IMR-90 (cell line): ENCODE data around the gene TEAD4. TPM values are rescaled to one million over a fixed set of nuclear protein-coding genes. Genes with fewer than 3 reads are reported as not detected.

Experiments
- ATAC-seq: fragments of 200-7000 bp; cut with Tn5 transposase; 2 replicates; pipeline ENCODE4 v1.9.1; 2020; ENCODE audit warnings: low read depth, mild to moderate bottlenecking, moderate library complexity
- BruUV-seq: library from RNA; stranded (reverse); fragments of 400-500 nt; replicated peaks from 2 replicates; lab custom pipeline; 2021; lab: Mats Ljungman, UMichigan
- CTCF ChIA-PET: fragments of 300-600 bp; formaldehyde crosslinking; extraction: SDS; loops from one replicate; lab custom pipeline; 2021; ENCODE audit warnings: antibody characterized with exemption; lab: Yijun Ruan, JAX
- POLR2A ChIA-PET: fragments of 300-600 bp; sonication (Branson Sonifier 250); formaldehyde crosslinking; loops from one replicate; lab custom pipeline; 2022; ENCODE audit warnings: antibody characterized with exemption; ENCODE audit not compliant: unreplicated experiment; lab: Charles Lee
- DNase-seq: peaks from one replicate; pipeline ENCODE4 v3.0.0; 2013
- H2AFZ ChIP-seq: replicated peaks from 2 replicates; pipeline ENCODE3; 2013; ENCODE audit warnings: low read length, mild to moderate bottlenecking; ENCODE audit not compliant: poor library complexity
- H2AK5ac ChIP-seq: 2 replicates; pipeline ENCODE4 v1.6.1; 2013; ENCODE audit warnings: low read depth, low read length, inconsistent platforms
- H2AK9ac ChIP-seq: replicated peaks from 2 replicates; pipeline ENCODE3; 2013; ENCODE audit warnings: mild to moderate bottlenecking, low read depth, low read length, moderate library complexity; ENCODE audit not compliant: poor library complexity
- H2BK120ac ChIP-seq: 2 replicates; pipeline ENCODE4 v1.6.1; 2013; ENCODE audit warnings: low read depth, low read length, inconsistent platforms
- H2BK15ac ChIP-seq: 3 replicates; pipeline ENCODE4 v1.6.1; 2013; ENCODE audit warnings: low read depth, low read length, inconsistent platforms
- H2BK20ac ChIP-seq: 2 replicates; pipeline ENCODE4 v1.6.1; 2013; ENCODE audit warnings: low read depth, mild to moderate bottlenecking, inconsistent platforms, low read length, moderate library complexity
- H2BK5ac ChIP-seq: 2 replicates; pipeline ENCODE4 v1.6.1; 2013; ENCODE audit warnings: mild to moderate bottlenecking, low read depth, low read length, inconsistent platforms; ENCODE audit not compliant: poor library complexity, severe bottlenecking
- H3K14ac ChIP-seq: replicated peaks from 2 replicates; pipeline ENCODE4 v1.6.1; 2013; ENCODE audit warnings: low read depth, low read length, inconsistent platforms
- H3K18ac ChIP-seq: 2 replicates; pipeline ENCODE4 v1.6.1; 2013; ENCODE audit warnings: low read depth, low read length, control low read depth
- H3K23ac ChIP-seq: 2 replicates; pipeline ENCODE4 v1.6.1; 2013; ENCODE audit warnings: low read depth, low read length, inconsistent platforms
- H3K27ac ChIP-seq: 2 replicates; pipeline ENCODE4 v1.5.1; 2013; ENCODE audit warnings: mild to moderate bottlenecking, control low read depth, low read length; ENCODE audit not compliant: insufficient read depth
- H3K27me3 ChIP-seq: 2 replicates; pipeline ENCODE4 v1.6.1; 2013; ENCODE audit warnings: low read length; ENCODE audit not compliant: control insufficient read depth, insufficient read depth
- H3K36me3 ChIP-seq: 2 replicates; pipeline ENCODE4 v1.6.1; 2013; ENCODE audit warnings: low read length, mixed read lengths; ENCODE audit not compliant: control insufficient read depth, insufficient read depth
- H3K4ac ChIP-seq: 2 replicates; pipeline ENCODE4 v1.6.1; 2013; ENCODE audit warnings: low read depth, low read length, inconsistent platforms
- H3K4me1 ChIP-seq: 2 replicates; pipeline ENCODE4 v1.6.1; 2013; ENCODE audit warnings: low read length, mixed read lengths; ENCODE audit not compliant: control insufficient read depth, insufficient read depth
- H3K4me2 ChIP-seq: 2 replicates; pipeline ENCODE4 v1.6.1; 2013; ENCODE audit warnings: low read depth, mild to moderate bottlenecking, control low read depth, low read length, moderate library complexity
- H3K4me3 ChIP-seq: 2 replicates; pipeline ENCODE4 v1.5.1; 2013; ENCODE audit warnings: low read depth, mild to moderate bottlenecking, control low read depth, low read length, moderate library complexity; ENCODE audit not compliant: insufficient read depth
- H3K56ac ChIP-seq: 2 replicates; pipeline ENCODE4 v1.6.1; 2013; ENCODE audit warnings: low read length, inconsistent platforms; ENCODE audit not compliant: insufficient read depth; ENCODE audit errors: extremely low read depth
- H3K79me1 ChIP-seq, 2 experiments: 2 replicates each; pipeline ENCODE4 v1.6.1; 2013; ENCODE audit warnings: low read length in 2 of 2, inconsistent platforms in 1 of 2, low read depth in 1 of 2
- H3K9ac ChIP-seq: 2 replicates; pipeline ENCODE4 v1.6.1; 2013; ENCODE audit warnings: low read depth, low read length, control low read depth
- H3K9me1 ChIP-seq: 2 replicates; pipeline ENCODE4 v1.6.1; 2013; ENCODE audit warnings: low read length, inconsistent platforms; ENCODE audit not compliant: insufficient read depth
- H3K9me3 ChIP-seq: 2 replicates; pipeline ENCODE4 v1.6.1; 2013; ENCODE audit warnings: low read length; ENCODE audit not compliant: control insufficient read depth, insufficient read depth
- H4K20me1 ChIP-seq: 2 replicates; pipeline ENCODE4 v1.6.1; 2013; ENCODE audit warnings: low read length, inconsistent platforms; ENCODE audit not compliant: insufficient read depth
- H4K5ac ChIP-seq: 2 replicates; pipeline ENCODE4 v1.6.1; 2013; ENCODE audit warnings: mild to moderate bottlenecking, low read depth, low read length, control low read depth
- H4K8ac ChIP-seq, 2 experiments: 2 replicates each; pipeline ENCODE4 v1.6.1; 2013; ENCODE audit warnings: low read depth in 2 of 2, low read length in 2 of 2, control low read depth in 1 of 2, inconsistent platforms in 1 of 2
- H4K91ac ChIP-seq: 2 replicates; pipeline ENCODE4 v1.6.1; 2013; ENCODE audit warnings: low read depth, low read length, inconsistent platforms; ENCODE audit not compliant: insufficient read depth
- BHLHE40 ChIP-seq: fragments of 150-350 bp; IDR thresholded peaks from 2 replicates; pipeline ENCODE4 v1.6.1; 2016; ENCODE audit warnings: mild to moderate bottlenecking, low read depth, low read length
- CEBPB ChIP-seq: IDR thresholded peaks from 2 replicates; pipeline ENCODE4 v1.6.1; 2012; ENCODE audit warnings: low read depth, low read length, improper control_type of control experiment
- CHD1 ChIP-seq: IDR thresholded peaks from 2 replicates; pipeline ENCODE4 v1.6.1; 2012; ENCODE audit warnings: low read depth, low read length, improper control_type of control experiment
- FOS ChIP-seq: fragments of 150-350 bp; IDR thresholded peaks from 2 replicates; pipeline ENCODE4 v1.6.1; 2016; ENCODE audit warnings: low read depth, low read length
- MAZ ChIP-seq: IDR thresholded peaks from 2 replicates; pipeline ENCODE4 v1.6.1; 2012; ENCODE audit warnings: low read depth, mild to moderate bottlenecking, low read length, improper control_type of control experiment, moderate library complexity, borderline replicate concordance
- MXI1 ChIP-seq: IDR thresholded peaks from 2 replicates; pipeline ENCODE4 v1.6.1; 2012; ENCODE audit warnings: low read depth, mild to moderate bottlenecking, low read length, moderate library complexity, borderline replicate concordance
- NFE2L2 ChIP-seq: fragments of 150-350 bp; IDR thresholded peaks from 2 replicates; pipeline ENCODE4 v1.6.1; 2016; ENCODE audit warnings: low read depth, mild to moderate bottlenecking, low read length
- POLR2A ChIP-seq: IDR thresholded peaks from 2 replicates; pipeline ENCODE4 v1.6.1; 2012; ENCODE audit warnings: mild to moderate bottlenecking, low read depth, low read length
- RAD21 ChIP-seq: IDR thresholded peaks from 2 replicates; pipeline ENCODE4 v1.6.1; 2012; ENCODE audit warnings: low read length, improper control_type of control experiment
- RCOR1 ChIP-seq: IDR thresholded peaks from 2 replicates; pipeline ENCODE4 v1.6.1; 2012; ENCODE audit warnings: mild to moderate bottlenecking, low read length, improper control_type of control experiment; ENCODE audit not compliant: insufficient replicate concordance
- RFX5 ChIP-seq: IDR thresholded peaks from 2 replicates; pipeline ENCODE4 v1.8.0; 2012; ENCODE audit warnings: low read depth, mild to moderate bottlenecking, low read length, moderate library complexity
- SMC3 ChIP-seq: fragments of 150-350 bp; IDR thresholded peaks from 2 replicates; pipeline ENCODE4 v1.6.1; 2016; ENCODE audit warnings: low read depth, mild to moderate bottlenecking, antibody characterized with exemption, low read length, moderate library complexity
- WGBS, 2 experiments: methylation state at CpG; one replicate each; pipeline versions ENCODE4 v1.1.5 to v1.1.7; 2013; ENCODE audit warnings: missing lambda C conversion rate in 2 of 2; ENCODE audit not compliant: insufficient read length in 1 of 2; ENCODE audit errors: extremely low coverage in 2 of 2; 5-methylcytosine and 5-hydroxymethylcytosine counted together
- dilution Hi-C: fragments of 300-500 bp; cut with HindIII; formaldehyde crosslinking; loops from one replicate; pipeline ENCODE4 v1.14.3; 2018; ENCODE audit warnings: low sequenced_read_pairs; ENCODE audit not compliant: unreplicated experiment
- in situ Hi-C: fragments of 300-500 bp; cut with MboI; formaldehyde crosslinking; loops from 3 replicates; pipeline ENCODE4 v1.14.3; 2019; ENCODE audit warnings: low sequenced_read_pairs, inconsistent platforms, mixed read lengths
- intact Hi-C: fragments of 100-400 bp; cut with micrococcal nuclease; formaldehyde crosslinking; loops from 2 replicates; pipeline ENCODE4 v1.10.0; 2022
- polyA plus RNA-seq, 3 experiments: library from polyadenylated mRNA; depleted of rRNA; stranded (reverse); fragments of >200 nt; gene quantifications; 2 replicates each; pipeline ENCODE4 v1.2.3, GENCODE V29; 2012; ENCODE audit warnings: low replicate concordance in 1 of 3
- total RNA-seq: library from RNA; depleted of rRNA; stranded (reverse); fragments of >200 nt; gene quantifications from 2 replicates; pipeline ENCODE4 v1.2.3, GENCODE V29; 2012
- TF ChIP-seq, protein P1 (sequence below): conservative IDR thresholded peaks from 2 replicates; pipeline ENCODE4 v1.5.1; 2012; ENCODE audit warnings: mild to moderate bottlenecking, low read depth, low read length, improper control_type of control experiment
- TF ChIP-seq, protein P2 (sequence below): fragments of 150-350 bp; IDR thresholded peaks from 2 replicates; pipeline ENCODE4 v1.6.1; 2016; ENCODE audit warnings: low read depth, mild to moderate bottlenecking, low read length, moderate library complexity, borderline replicate concordance

TEAD4 gene
- total and polyA plus RNA-seq, 2 of the 4 experiments (the other 2 are of a cell fraction): 8.8 to 24.9 TPM

DNA sequence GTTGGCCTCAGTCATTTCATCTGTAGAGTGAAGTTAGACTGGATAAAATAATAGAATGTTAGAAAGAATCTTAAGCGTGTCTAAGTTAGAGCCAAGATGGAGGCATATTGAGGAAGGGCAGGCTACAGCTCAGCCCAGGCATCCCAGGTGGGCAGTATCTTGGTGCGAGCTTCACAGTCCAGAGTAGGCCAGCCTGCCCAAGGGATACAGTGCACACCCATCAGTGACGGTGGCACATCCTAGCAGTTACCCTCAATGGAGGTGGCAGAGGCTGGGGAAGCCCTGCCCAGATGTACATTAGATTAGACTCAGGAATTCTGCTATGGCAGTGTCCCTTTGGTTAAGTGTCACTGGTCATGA, 47.0 kb upstream of the TEAD4 start:
- H3K27me3 ChIP-seq: no peaks in the 10 kb centered on the region
- no peak overlapping the region for H3K56ac ChIP-seq
- H3K4ac ChIP-seq: no peak overlapping the region
- BruUV-seq: no TSS peak
- no peak overlapping the region for H3K4me3 ChIP-seq
- H4K8ac ChIP-seq: no peak overlapping the region
- H3K14ac ChIP-seq: no peak overlapping the region
- H2AK9ac ChIP-seq: no peak overlapping the region
- WGBS, 2 experiments: 100% methylated on average over 3 of the region's 3 CpGs; no CpG with 5 or more reads in 1 of the 2 experiments
- intact Hi-C loops: no loop called here
- DNase-seq: no peak
- no peak overlapping the region for H3K18ac ChIP-seq
- peaks cover 17 to 49% of the 10 kb centered on the region in 2 experiments for H3K79me1 ChIP-seq
- no peak overlapping the region for H2BK5ac ChIP-seq
- peaks cover 5% of the 10 kb centered on the region; the same call in 1 of the 2 replicates for H3K9me1 ChIP-seq
- H4K20me1 ChIP-seq: peaks cover 4% of the 10 kb centered on the region; the same call in 1 of the 2 replicates
- no peak overlapping the region for H2BK20ac ChIP-seq
- H4K5ac ChIP-seq: no peak overlapping the region
- H3K27ac ChIP-seq: no peak overlapping the region
- no peak overlapping the region for H3K4me2 ChIP-seq
- peaks cover 17% of the 10 kb centered on the region for H3K36me3 ChIP-seq
- no peak overlapping the region for H4K91ac ChIP-seq
- no peak overlapping the region for H2AK5ac ChIP-seq
- H3K9me3 ChIP-seq: no peaks in the 10 kb centered on the region
- CTCF ChIA-PET: interaction anchor here (0.5 to 0.6 kb wide), 2 partner anchors 37 to 911 kb away, joined by 3 read pairs; no protein-coding TSS in a partner anchor
- no peak overlapping the region for H3K23ac ChIP-seq
- no peak overlapping the region for H3K9ac ChIP-seq
- H2AFZ ChIP-seq: no peak overlapping the region
- H2BK15ac ChIP-seq: no peak overlapping the region
- POLR2A ChIA-PET: no interaction called here
- in situ Hi-C loops: no loop called here
- ATAC-seq: no peak
- no peak overlapping the region for H2BK120ac ChIP-seq
- dilution Hi-C loops: no loop called here
- no peaks in the 10 kb centered on the region for H3K4me1 ChIP-seq
- TF ChIP-seq RAD21 (no peak), BHLHE40 (no peak), RCOR1 (no peak), NFE2L2 (no peak), FOS (no peak), POLR2A (no peak), MAZ (no peak), MXI1 (no peak), SMC3 (no peak), CHD1 (no peak), RFX5 (no peak), CEBPB (no peak)
- TF ChIP-seq, protein P1, sequence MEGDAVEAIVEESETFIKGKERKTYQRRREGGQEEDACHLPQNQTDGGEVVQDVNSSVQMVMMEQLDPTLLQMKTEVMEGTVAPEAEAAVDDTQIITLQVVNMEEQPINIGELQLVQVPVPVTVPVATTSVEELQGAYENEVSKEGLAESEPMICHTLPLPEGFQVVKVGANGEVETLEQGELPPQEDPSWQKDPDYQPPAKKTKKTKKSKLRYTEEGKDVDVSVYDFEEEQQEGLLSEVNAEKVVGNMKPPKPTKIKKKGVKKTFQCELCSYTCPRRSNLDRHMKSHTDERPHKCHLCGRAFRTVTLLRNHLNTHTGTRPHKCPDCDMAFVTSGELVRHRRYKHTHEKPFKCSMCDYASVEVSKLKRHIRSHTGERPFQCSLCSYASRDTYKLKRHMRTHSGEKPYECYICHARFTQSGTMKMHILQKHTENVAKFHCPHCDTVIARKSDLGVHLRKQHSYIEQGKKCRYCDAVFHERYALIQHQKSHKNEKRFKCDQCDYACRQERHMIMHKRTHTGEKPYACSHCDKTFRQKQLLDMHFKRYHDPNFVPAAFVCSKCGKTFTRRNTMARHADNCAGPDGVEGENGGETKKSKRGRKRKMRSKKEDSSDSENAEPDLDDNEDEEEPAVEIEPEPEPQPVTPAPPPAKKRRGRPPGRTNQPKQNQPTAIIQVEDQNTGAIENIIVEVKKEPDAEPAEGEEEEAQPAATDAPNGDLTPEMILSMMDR: no peak
- TF ChIP-seq, protein P2, sequence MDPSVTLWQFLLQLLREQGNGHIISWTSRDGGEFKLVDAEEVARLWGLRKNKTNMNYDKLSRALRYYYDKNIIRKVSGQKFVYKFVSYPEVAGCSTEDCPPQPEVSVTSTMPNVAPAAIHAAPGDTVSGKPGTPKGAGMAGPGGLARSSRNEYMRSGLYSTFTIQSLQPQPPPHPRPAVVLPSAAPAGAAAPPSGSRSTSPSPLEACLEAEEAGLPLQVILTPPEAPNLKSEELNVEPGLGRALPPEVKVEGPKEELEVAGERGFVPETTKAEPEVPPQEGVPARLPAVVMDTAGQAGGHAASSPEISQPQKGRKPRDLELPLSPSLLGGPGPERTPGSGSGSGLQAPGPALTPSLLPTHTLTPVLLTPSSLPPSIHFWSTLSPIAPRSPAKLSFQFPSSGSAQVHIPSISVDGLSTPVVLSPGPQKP: no peak
